ENCODE results near the gene RFX4. TPM values are rescaled to one million over a fixed set of nuclear protein-coding genes. Genes with fewer than 3 reads are reported as not detected.

Gene RFX4
- total and polyA plus RNA-seq, 8 donors = 0.05 to 0.51 (median 0.12) TPM; not detected in 1

GRCh38 chr12:106566771-106567170, 16.0 kb upstream of the RFX4 start:
- no peak for TF ChIP-seq CTCF (IDR thresholded peaks at IDR 0.05)
- intact Hi-C loops (cut with DNase I) = no loop called here
- no peak for ATAC-seq

GRCh38 chr12:106573239-106573638, 9.6 kb upstream of the RFX4 start:
- FAIRE-seq (no peak), DNase-seq (no peak), ATAC-seq (no peak)
- no peak for TF ChIP-seq CTCF (IDR thresholded peaks at IDR 0.05)
- Histone ChIP-seq H3K36me3 (no peaks in the 10 kb centered on the region), H3K27me3 (no peaks in the 10 kb centered on the region), H3K4me1 (no peaks in the 10 kb centered on the region), H3K4me3 (no peak overlapping the region), H3K9me3 (no peaks in the 10 kb centered on the region), H3K27ac (no peak overlapping the region)
- intact Hi-C loops (cut with DNase I) = no loop called here

More at GRCh38 chr12:106566771-106567170, 16.0 kb upstream of the RFX4 start:
- Histone ChIP-seq H3K27me3 (no peaks in the 10 kb centered on the region), H3K27ac (no peak overlapping the region), H3K9me3 (no peaks in the 10 kb centered on the region), H3K4me3 (no peak overlapping the region), H3K4me1 (no peaks in the 10 kb centered on the region), H3K36me3 (no peaks in the 10 kb centered on the region)
- no peak for DNase-seq
- FAIRE-seq = no peak
- 54 to 68% methylated on average over 3 of the region's 3 CpGs for WGBS, 2 donors

GRCh38 chr12:106576848-106577247, 6.0 kb upstream of the RFX4 start:
- FAIRE-seq (no peak), ATAC-seq (no peak), DNase-seq (no peak)
- peaks cover 0 to 17% (median 6%) of the 10 kb centered on the region in 4 donors for H3K27me3 ChIP-seq
- 87 to 90% methylated on average over 2 of the region's 2 CpGs for WGBS, 2 donors
- no peaks in the 10 kb centered on the region for H3K9me3 ChIP-seq
- no peak for TF ChIP-seq CTCF (IDR thresholded peaks at IDR 0.05)
- H3K4me3 ChIP-seq = no peak overlapping the region
- H3K27ac ChIP-seq = no peak overlapping the region
- H3K4me1 ChIP-seq = peaks cover 0 to 10% (median 7%) of the 10 kb centered on the region in 3 donors
- H3K36me3 ChIP-seq = no peaks in the 10 kb centered on the region
- intact Hi-C loops (cut with DNase I) = no loop called here

GRCh38 chr12:106580671-106581508, 1.9 kb upstream of the RFX4 start:
- no peaks in the 10 kb centered on the region for H3K9me3 ChIP-seq
- no peak for FAIRE-seq
- DNase-seq = peak in 3 of 6 donors; percentile 45 to 62 (median 54)
- intact Hi-C loops (cut with DNase I) = no loop called here
- ATAC-seq = peak in 3 of 4 donors; percentile 14 to 28 (median 20)
- peak overlapping the region in 1 of 4 donors; percentile 32 for H3K4me3 ChIP-seq
- no peak for TF ChIP-seq CTCF (IDR thresholded peaks at IDR 0.05)
- no peaks in the 10 kb centered on the region for H3K36me3 ChIP-seq
- 4 to 5% methylated on average over 58 of the region's 58 CpGs for WGBS, 2 donors
- H3K27me3 ChIP-seq = peaks cover 0 to 42% (median 11%) of the 10 kb centered on the region in 4 donors
- H3K4me1 ChIP-seq = peaks cover 0 to 15% (median 10%) of the 10 kb centered on the region in 3 donors
- no peak overlapping the region for H3K27ac ChIP-seq

Data from pancreas (tissue), 10 donors.